K562 (cell line): ENCODE data around the gene FN3K. TPM values are rescaled to one million over a fixed set of nuclear protein-coding genes. Genes with fewer than 3 reads are reported as not detected.

Source experiments
- ATAC-seq: fragments of 200-7000 bp; cut with Tn5 transposase; 3 replicates; pipeline ENCODE4 v1.9.1; 2020; ENCODE audit warnings: moderate library complexity
- BruUV-seq: library from RNA; stranded (reverse); fragments of 400-500 nt; replicated peaks from 2 replicates; lab custom pipeline; 2021; lab: Mats Ljungman, UMichigan
- CTCF ChIA-PET: fragments of 300-600 bp; formaldehyde crosslinking; extraction: SDS; loops from one replicate; lab custom pipeline; 2021; ENCODE audit warnings: low intra/inter-chr PET ratio; lab: Yijun Ruan, JAX
- POLR2A ChIA-PET: fragments of 300-600, 350-650 bp; sonication (Branson Sonifier 250); formaldehyde crosslinking; extraction: SDS; loops from one replicate; lab custom pipeline; 2021; ENCODE audit warnings: antibody characterized with exemption, inconsistent platforms; lab: Yijun Ruan, JAX
- DNase-seq, 4 experiments: peaks; one replicate each; pipeline versions ENCODE4 v3.0.0 to v3.0.0-alpha.2; 2011 to 2018; ENCODE audit warnings: low spot score in 3 of 4, mixed read lengths in 3 of 4; ENCODE audit errors: extremely low read depth in 1 of 4
- FAIRE-seq: peaks from 2 replicates; lab custom pipeline; 2011; peaks lifted over from hg19 to GRCh38; lab: Jason Lieb, UNC
- H2AFZ ChIP-seq: 2 replicates; pipeline ENCODE4 v1.6.0; 2011; ENCODE audit warnings: low read depth, low read length, control low read depth, inconsistent platforms
- H3K27ac ChIP-seq: fragments of 200-600 bp; 3 replicates; pipeline ENCODE4 v1.8.0; 2011; ENCODE audit warnings: low read depth, mild to moderate bottlenecking, control low read depth, inconsistent platforms, low read length, moderate library complexity, mixed read lengths; ENCODE audit errors: extremely low read depth
- H3K27me3 ChIP-seq, 2 experiments: fragments of 300-600 bp in 1 of 2; 2 replicates in 1 of 2; 3 replicates in 1 of 2; pipeline versions ENCODE4 v1.6.0 to v1.8.0; 2011; ENCODE audit warnings: inconsistent platforms in 2 of 2, low read length in 2 of 2, mild to moderate bottlenecking in 1 of 2, mixed read lengths in 1 of 2, moderate library complexity in 1 of 2; ENCODE audit not compliant: control insufficient read depth in 2 of 2, insufficient read depth in 2 of 2
- H3K36me3 ChIP-seq: fragments of 300-600 bp; 3 replicates; pipeline ENCODE4 v1.8.0; 2011; ENCODE audit warnings: mild to moderate bottlenecking, low read length, inconsistent platforms; ENCODE audit not compliant: control insufficient read depth, insufficient read depth
- H3K4me1 ChIP-seq, 2 experiments: fragments of 200-600 bp in 1 of 2; replicated peaks in 1 of 2; 2 replicates in 1 of 2; 3 replicates in 1 of 2; pipeline versions ENCODE4 v1.5.1 to v1.8.0; 2011; ENCODE audit warnings: inconsistent platforms in 2 of 2, low read length in 2 of 2, mild to moderate bottlenecking in 1 of 2, mixed read lengths in 1 of 2, moderate library complexity in 1 of 2; ENCODE audit not compliant: control insufficient read depth in 2 of 2, insufficient read depth in 2 of 2
- H3K4me2 ChIP-seq: 2 replicates; pipeline ENCODE4 v1.6.1; 2011; ENCODE audit warnings: low read length, control low read depth, inconsistent platforms, mixed read lengths; ENCODE audit not compliant: insufficient read depth
- H3K4me3 ChIP-seq: fragments of 200-600 bp; sonication (generic), shearing (Covaris generic); 2 replicates; pipeline ENCODE4 v1.5.1; 2016; ENCODE audit warnings: control low read depth, inconsistent platforms
- H3K79me2 ChIP-seq: fragments of 200-600 bp; 3 replicates; pipeline ENCODE4 v1.8.0; 2011; ENCODE audit warnings: low read length, inconsistent platforms; ENCODE audit not compliant: control insufficient read depth, insufficient read depth
- H3K9ac ChIP-seq, 2 experiments: 2 replicates each; pipeline versions ENCODE4 v1.6.0 to v1.6.1; 2011; ENCODE audit warnings: low read depth in 2 of 2, low read length in 2 of 2, control low read depth in 1 of 2, inconsistent platforms in 1 of 2, mild to moderate bottlenecking in 1 of 2, mixed read lengths in 1 of 2; ENCODE audit not compliant: insufficient read depth in 1 of 2
- H3K9me1 ChIP-seq: one replicate; pipeline ENCODE4 v1.6.0; 2011; ENCODE audit warnings: inconsistent platforms, mild to moderate bottlenecking, low read length, moderate library complexity; ENCODE audit not compliant: control insufficient read depth, insufficient read depth
- H3K9me3 ChIP-seq: replicated peaks from 2 replicates; pipeline ENCODE4 v1.5.1; 2011; ENCODE audit warnings: low read depth, low read length, inconsistent platforms; ENCODE audit not compliant: control insufficient read depth, insufficient read depth
- H4K20me1 ChIP-seq: replicated peaks from 2 replicates; pipeline ENCODE4 v1.6.1; 2011; ENCODE audit warnings: low read length, inconsistent platforms, mixed read lengths; ENCODE audit not compliant: control insufficient read depth, insufficient read depth
- CBX2 ChIP-seq: fragments of 200-600 bp; sonication (generic); IDR thresholded peaks from one replicate; pipeline ENCODE4 v1.6.1; 2012; ENCODE audit warnings: mild to moderate bottlenecking, low read length, inconsistent platforms; ENCODE audit not compliant: insufficient read depth, poor library complexity, severe bottlenecking
- CEBPB ChIP-seq: fragments of 450-650 bp; IDR thresholded peaks from 2 replicates; pipeline ENCODE4 v1.6.1; 2016; ENCODE audit warnings: missing genetic modification characterization, missing compliant biosample characterization
- HLTF ChIP-seq: fragments of 450-650 bp; IDR thresholded peaks from 2 replicates; pipeline ENCODE4 v1.6.1; 2016
- HNRNPL ChIP-seq: fragments of 200-400 bp; formaldehyde crosslinking; IDR thresholded peaks from 2 replicates; pipeline ENCODE4 v1.6.1; 2017; ENCODE audit warnings: low read depth, mild to moderate bottlenecking, low read length
- KHSRP ChIP-seq: fragments of 450-650 bp; IDR thresholded peaks from 2 replicates; pipeline ENCODE4 v1.6.1; 2017
- MEF2D ChIP-seq: conservative IDR thresholded peaks from 2 replicates; pipeline ENCODE4 v1.6.1; 2016; ENCODE audit warnings: low read depth, missing genetic modification characterization, missing compliant biosample characterization
- NCOA1 ChIP-seq: fragments of 450-650 bp; IDR thresholded peaks from 2 replicates; pipeline ENCODE4 v1.6.1; 2016; ENCODE audit warnings: low read depth
- SRSF3 ChIP-seq: fragments of 200-400 bp; formaldehyde crosslinking; IDR thresholded peaks from 2 replicates; pipeline ENCODE4 v1.6.1; 2016; ENCODE audit warnings: mild to moderate bottlenecking, low read length, moderate library complexity; ENCODE audit not compliant: insufficient read depth
- ZNF133 ChIP-seq: fragments of 250-450 bp; sonication (Bioruptor Pico); IDR thresholded peaks from 2 replicates; pipeline ENCODE4 v1.4.0; 2020; ENCODE audit warnings: mild to moderate bottlenecking
- WGBS: fragments of 100-300 bp; shearing (Covaris generic); methylation state at CpG from one replicate; pipeline ENCODE4 v1.1.6; 2016; ENCODE audit warnings: low coverage, mixed read lengths; ENCODE audit not compliant: insufficient coverage; ENCODE audit errors: missing lambda C conversion rate; 5-methylcytosine and 5-hydroxymethylcytosine counted together
- in situ Hi-C: fragments of 300-500 bp; cut with MboI; formaldehyde crosslinking; loops from 4 replicates; pipeline ENCODE4 v1.15.0; 2018; ENCODE audit warnings: inconsistent platforms, mixed read lengths
- intact Hi-C: fragments of 100-400 bp; cut with micrococcal nuclease; formaldehyde crosslinking; loops from 2 replicates; pipeline ENCODE4 v1.14.2; 2022
- polyA plus RNA-seq, 8 experiments: library from polyadenylated mRNA; depleted of rRNA in 4 of 8; stranded (reverse) in 5 of 8; unstranded in 3 of 8; fragments of >200 nt; fragmentation: Nextera tagmentation in 2 of 8; fragmentation: Illumina TruSeq in 1 of 8; extraction: Ambion mirVana in 2 of 8; extraction: Trizol in 1 of 8; gene quantifications; 2 replicates each; pipeline versions ENCODE4 v1.2.1 to v1.2.3, GENCODE V29; 2011 to 2014; ENCODE audit warnings: inconsistent platforms in 1 of 8, missing spikeins in 1 of 8
- total RNA-seq, 7 experiments: library from RNA; depleted of rRNA in 6 of 7; stranded (reverse); fragments of >200 nt in 6 of 7; fragmentation: Illumina TruSeq in 2 of 7; extraction: Trizol in 2 of 7; gene quantifications; 2 replicates each; pipeline versions ENCODE4 v1.2.1 to v1.2.3, GENCODE V29; 2011 to 2021; ENCODE audit warnings: low replicate concordance in 1 of 7
- TF ChIP-seq, protein P1 (sequence below): sonication (generic); formaldehyde crosslinking; IDR thresholded peaks from 2 replicates; pipeline ENCODE4 v1.8.0; 2022; ENCODE audit warnings: mild to moderate bottlenecking, missing genetic modification reagents

FN3K gene
- total and polyA plus RNA-seq, 9 of the 15 experiments (the other 6 are each of a cell fraction or from before 2014, with no cell fraction given), result 0.08 to 22.7 (median 3.8) TPM

GRCh38 chr17:82718986-82719685 lies 16.3 kb upstream of the FN3K start:
- in situ Hi-C loops (no loop called here), intact Hi-C loops (loop anchor here (5.0 kb wide), 1 partner anchor 33 kb away; the partner anchor contains the start of gene TBCD)
- Histone ChIP-seq H3K79me2 (peaks cover 20% of the 10 kb centered on the region), H3K9me3 (no peaks in the 10 kb centered on the region), H4K20me1 (no peaks in the 10 kb centered on the region), H3K27ac (no peak overlapping the region), H2AFZ (no peak overlapping the region), H3K9ac (no peak overlapping the region; a peak in 1 of 4 replicates), H3K4me2 (no peak overlapping the region), H3K9me1 (no peaks in the 10 kb centered on the region), H3K4me3 (no peak overlapping the region), H3K27me3 (no peaks in the 10 kb centered on the region), H3K4me1 (peaks cover 5 to 27% of the 10 kb centered on the region in 2 experiments; a peak in 4 of 5 replicates), H3K36me3 (peaks cover 41% of the 10 kb centered on the region)
- no peak for DNase-seq
- CTCF ChIA-PET, result no interaction called here
- no peak for ATAC-seq
- POLR2A ChIA-PET, result interaction anchor here (0.6 to 1.3 kb wide), 2 partner anchors 15 to 31 kb away, joined by 4 to 5 read pairs; no protein-coding TSS in a partner anchor
- TF ChIP-seq KHSRP (no peak), SRSF3 (no peak), HNRNPL (no peak), MEF2D (no peak), HLTF (no peak), NCOA1 (no peak), CEBPB (no peak), ZNF133 (no peak), CBX2 (no peak)
- TF ChIP-seq, protein P1, sequence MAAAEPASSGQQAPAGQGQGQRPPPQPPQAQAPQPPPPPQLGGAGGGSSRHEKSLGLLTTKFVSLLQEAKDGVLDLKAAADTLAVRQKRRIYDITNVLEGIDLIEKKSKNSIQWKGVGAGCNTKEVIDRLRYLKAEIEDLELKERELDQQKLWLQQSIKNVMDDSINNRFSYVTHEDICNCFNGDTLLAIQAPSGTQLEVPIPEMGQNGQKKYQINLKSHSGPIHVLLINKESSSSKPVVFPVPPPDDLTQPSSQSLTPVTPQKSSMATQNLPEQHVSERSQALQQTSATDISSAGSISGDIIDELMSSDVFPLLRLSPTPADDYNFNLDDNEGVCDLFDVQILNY (CRISPR knock-in tag), result no peak
- 90% methylated on average over 17 of the region's 18 CpGs for WGBS
- FAIRE-seq, result no peak
- no TSS peak for BruUV-seq
